GM12873 (cell line): Measurements from ENCODE around the gene SLIRP.

Source experiments
- CTCF ChIP-seq: IDR thresholded peaks from 2 replicates; pipeline ENCODE4 v1.5.1; 2012; ENCODE audit warnings: low read depth, mild to moderate bottlenecking, moderate library complexity, low read length, control low read depth; ENCODE audit not compliant: insufficient read depth; ENCODE audit errors: missing control alignments

SLIRP gene

GRCh38 chr14:77707724-77708408, at the start of gene SLIRP, which contains the start of gene ALKBH1:
Gene SLIRP (plus strand): TSS chr14:77708103. CDS start chr14:77708112, 9 bp downstream.
Gene ALKBH1 (minus strand): TSS chr14:77708023. CDS start chr14:77708004, 19 bp downstream.
- TF ChIP-seq CTCF = no peak

- TF ChIP-seq CTCF = no peak
These were observed 48.1 kb upstream of the SLIRP start for GRCh38 chr14:77659831-77660230.

- no peak for TF ChIP-seq CTCF
These were observed 47.1 kb upstream of the SLIRP start for GRCh38 chr14:77660754-77661153.

GRCh38 chr14:77663293-77663692, 44.6 kb upstream of the SLIRP start:
- TF ChIP-seq CTCF = no peak

GRCh38 chr14:77667331-77667730, 40.6 kb upstream of the SLIRP start:
- TF ChIP-seq CTCF = no peak

GRCh38 chr14:77673193-77673592, 34.7 kb upstream of the SLIRP start:
- no peak for TF ChIP-seq CTCF

GRCh38 chr14:77674931-77675330, 33.0 kb upstream of the SLIRP start:
- no peak for TF ChIP-seq CTCF
